Right lobe of liver (tissue), 4 donors: ENCODE measurements around the gene FIBP.

Experiments
- POLR2A ChIP-seq: fragments of 450-650 bp; IDR thresholded peaks from one replicate; pipeline ENCODE4 v1.6.1; 2017; ENCODE audit warnings: antibody characterized with exemption, mild to moderate bottlenecking
- TF ChIP-seq, protein P1 (sequence below), 4 donors: fragments of 200-600 bp in 3 of 4; fragments of 450-650 bp in 1 of 4; IDR thresholded peaks; one replicate each; pipeline versions ENCODE4 v1.5.1 to v1.8.0; 2016 to 2022; ENCODE audit warnings: antibody characterized with exemption in 4 of 4, mild to moderate bottlenecking in 2 of 4
- donor health status: DM: no; HTN: no; CAD: no.
- donor health status: DM: no; HTN: no; CAD: no.
- donor health status: DM: no; HTN: yes; CAD: no.

DNA sequence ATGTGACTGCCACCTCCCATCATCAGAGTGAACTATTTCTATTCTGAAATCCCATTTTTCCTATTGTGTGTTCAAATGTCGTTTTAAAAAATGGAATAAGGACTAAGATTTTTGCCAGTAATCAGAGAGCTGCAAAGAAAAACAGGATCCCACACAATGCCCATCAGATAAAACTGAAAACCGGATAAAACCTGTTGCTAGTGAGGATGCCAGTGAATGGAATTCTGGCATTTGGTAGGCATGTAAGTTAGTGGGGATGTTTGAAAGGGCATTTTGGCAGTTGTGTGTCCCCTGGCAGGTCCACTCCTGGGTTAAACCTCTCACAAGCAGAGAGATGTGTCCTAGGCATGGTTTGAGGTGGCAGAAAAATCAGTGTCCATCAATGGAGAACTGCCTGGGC, 37.1 kb upstream of the FIBP start:
- no peak for TF ChIP-seq POLR2A
- TF ChIP-seq, protein P1, sequence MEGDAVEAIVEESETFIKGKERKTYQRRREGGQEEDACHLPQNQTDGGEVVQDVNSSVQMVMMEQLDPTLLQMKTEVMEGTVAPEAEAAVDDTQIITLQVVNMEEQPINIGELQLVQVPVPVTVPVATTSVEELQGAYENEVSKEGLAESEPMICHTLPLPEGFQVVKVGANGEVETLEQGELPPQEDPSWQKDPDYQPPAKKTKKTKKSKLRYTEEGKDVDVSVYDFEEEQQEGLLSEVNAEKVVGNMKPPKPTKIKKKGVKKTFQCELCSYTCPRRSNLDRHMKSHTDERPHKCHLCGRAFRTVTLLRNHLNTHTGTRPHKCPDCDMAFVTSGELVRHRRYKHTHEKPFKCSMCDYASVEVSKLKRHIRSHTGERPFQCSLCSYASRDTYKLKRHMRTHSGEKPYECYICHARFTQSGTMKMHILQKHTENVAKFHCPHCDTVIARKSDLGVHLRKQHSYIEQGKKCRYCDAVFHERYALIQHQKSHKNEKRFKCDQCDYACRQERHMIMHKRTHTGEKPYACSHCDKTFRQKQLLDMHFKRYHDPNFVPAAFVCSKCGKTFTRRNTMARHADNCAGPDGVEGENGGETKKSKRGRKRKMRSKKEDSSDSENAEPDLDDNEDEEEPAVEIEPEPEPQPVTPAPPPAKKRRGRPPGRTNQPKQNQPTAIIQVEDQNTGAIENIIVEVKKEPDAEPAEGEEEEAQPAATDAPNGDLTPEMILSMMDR (IDR thresholded peaks at IDR 0.05): no peak
